GM18519 (cell line): Measurements from ENCODE around the gene HS2ST1.
A peak's percentile ranks its signal among the peaks of the same experiment; 100 is the strongest.
"Not testable (repeated sequence)": the region's sequence is repeated elsewhere in the genome, so short reads cannot be mapped to it uniquely, and the experiment has no call there.

Experiments
- ATAC-seq: cut with Tn5 transposase; IDR thresholded peaks from one replicate; pipeline ENCODE4 v1.9.1; 2021; ENCODE audit warnings: mild to moderate bottlenecking, moderate library complexity; ENCODE audit not compliant: unreplicated experiment, low FRiP score

Gene HS2ST1

GRCh38 chr1:86914601-86914997, at the start of gene HS2ST1:
Gene HS2ST1, plus strand, starts transcription at chr1:86914635.
- no peak for ATAC-seq

- ATAC-seq = no peak
These were observed 48.3 kb upstream of the HS2ST1 start for GRCh38 chr1:86865973-86866637.

GRCh38 chr1:86866665-86867064, 47.8 kb upstream of the HS2ST1 start:
- no peak for ATAC-seq

- not testable (repeated sequence) for ATAC-seq
These were observed 47.2 kb upstream of the HS2ST1 start for GRCh38 chr1:86867278-86867677.

GRCh38 chr1:86868477-86868876, 46.0 kb upstream of the HS2ST1 start:
- ATAC-seq = no peak

- no peak for ATAC-seq
These were observed 43.4 kb upstream of the HS2ST1 start for GRCh38 chr1:86871001-86871400.

GRCh38 chr1:86872086-86872485, 42.3 kb upstream of the HS2ST1 start:
- ATAC-seq = no peak

GRCh38 chr1:86875722-86876121, 38.7 kb upstream of the HS2ST1 start:
- no peak for ATAC-seq

- ATAC-seq = peak; percentile 78
These were observed 26.8 kb upstream of the HS2ST1 start for GRCh38 chr1:86887479-86888162.

- no peak for ATAC-seq
These were observed 26.1 kb upstream of the HS2ST1 start for GRCh38 chr1:86888327-86888726.

GRCh38 chr1:86899401-86899800, 15.0 kb upstream of the HS2ST1 start:
- ATAC-seq = not testable (repeated sequence)

GRCh38 chr1:86905875-86906274, 8.6 kb upstream of the HS2ST1 start:
- ATAC-seq = no peak

GRCh38 chr1:86906419-86906818, 8.0 kb upstream of the HS2ST1 start:
- no peak for ATAC-seq

- no peak for ATAC-seq
These were observed 2.0 kb upstream of the HS2ST1 start for GRCh38 chr1:86912281-86912900.

GRCh38 chr1:86913399-86913895, 988 bp upstream of the HS2ST1 start:
- peak; percentile 22 for ATAC-seq

- ATAC-seq = peak; percentile 77
These were observed 387 bp upstream of the HS2ST1 start, which contains the start of gene SELENOF for GRCh38 chr1:86913896-86914600. Gene SELENOF, minus strand, starts transcription at chr1:86914126. Its CDS starts 15 bp downstream, at chr1:86914111.

GRCh38 chr1:86914998-86915736, 732 bp downstream of the HS2ST1 start:
- no peak for ATAC-seq

- no peak for ATAC-seq
These were observed 1.4 kb downstream of the HS2ST1 start for GRCh38 chr1:86915737-86916235.

GRCh38 chr1:86916752-86917151, 2.3 kb downstream of the HS2ST1 start:
- no peak for ATAC-seq

- ATAC-seq = no peak
These were observed 8.0 kb downstream of the HS2ST1 start for GRCh38 chr1:86922445-86922844.
